IMR-90 (cell line): Measurements from ENCODE around the gene FES. TPM values are rescaled to one million over a fixed set of nuclear protein-coding genes. Genes with fewer than 3 reads are reported as not detected.
A peak's percentile ranks its signal among the peaks of the same experiment; 100 is the strongest.

ENCODE experiments used
- ATAC-seq: fragments of 200-7000 bp; cut with Tn5 transposase; 2 replicates; pipeline ENCODE4 v1.9.1; 2020; ENCODE audit warnings: low read depth, mild to moderate bottlenecking, moderate library complexity
- BruUV-seq: library from RNA; stranded (reverse); fragments of 400-500 nt; replicated peaks from 2 replicates; lab custom pipeline; 2021; lab: Mats Ljungman, UMichigan
- CTCF ChIA-PET: fragments of 300-600 bp; formaldehyde crosslinking; extraction: SDS; loops from one replicate; lab custom pipeline; 2021; ENCODE audit warnings: antibody characterized with exemption; lab: Yijun Ruan, JAX
- POLR2A ChIA-PET: fragments of 300-600 bp; sonication (Branson Sonifier 250); formaldehyde crosslinking; loops from one replicate; lab custom pipeline; 2022; ENCODE audit warnings: antibody characterized with exemption; ENCODE audit not compliant: unreplicated experiment; lab: Charles Lee
- DNase-seq: peaks from one replicate; pipeline ENCODE4 v3.0.0; 2013
- H2AFZ ChIP-seq: replicated peaks from 2 replicates; pipeline ENCODE3; 2013; ENCODE audit warnings: low read length, mild to moderate bottlenecking; ENCODE audit not compliant: poor library complexity
- H2AK5ac ChIP-seq: 2 replicates; pipeline ENCODE4 v1.6.1; 2013; ENCODE audit warnings: low read depth, low read length, inconsistent platforms
- H2AK9ac ChIP-seq: replicated peaks from 2 replicates; pipeline ENCODE3; 2013; ENCODE audit warnings: mild to moderate bottlenecking, low read depth, low read length, moderate library complexity; ENCODE audit not compliant: poor library complexity
- H2BK120ac ChIP-seq: 2 replicates; pipeline ENCODE4 v1.6.1; 2013; ENCODE audit warnings: low read depth, low read length, inconsistent platforms
- H2BK15ac ChIP-seq: 3 replicates; pipeline ENCODE4 v1.6.1; 2013; ENCODE audit warnings: low read depth, low read length, inconsistent platforms
- H2BK20ac ChIP-seq: 2 replicates; pipeline ENCODE4 v1.6.1; 2013; ENCODE audit warnings: low read depth, mild to moderate bottlenecking, inconsistent platforms, low read length, moderate library complexity
- H2BK5ac ChIP-seq: 2 replicates; pipeline ENCODE4 v1.6.1; 2013; ENCODE audit warnings: mild to moderate bottlenecking, low read depth, low read length, inconsistent platforms; ENCODE audit not compliant: poor library complexity, severe bottlenecking
- H3K14ac ChIP-seq: replicated peaks from 2 replicates; pipeline ENCODE4 v1.6.1; 2013; ENCODE audit warnings: low read depth, low read length, inconsistent platforms
- H3K18ac ChIP-seq: 2 replicates; pipeline ENCODE4 v1.6.1; 2013; ENCODE audit warnings: low read depth, low read length, control low read depth
- H3K23ac ChIP-seq: 2 replicates; pipeline ENCODE4 v1.6.1; 2013; ENCODE audit warnings: low read depth, low read length, inconsistent platforms
- H3K27ac ChIP-seq: 2 replicates; pipeline ENCODE4 v1.5.1; 2013; ENCODE audit warnings: mild to moderate bottlenecking, control low read depth, low read length; ENCODE audit not compliant: insufficient read depth
- H3K27me3 ChIP-seq: 2 replicates; pipeline ENCODE4 v1.6.1; 2013; ENCODE audit warnings: low read length; ENCODE audit not compliant: control insufficient read depth, insufficient read depth
- H3K36me3 ChIP-seq: 2 replicates; pipeline ENCODE4 v1.6.1; 2013; ENCODE audit warnings: low read length, mixed read lengths; ENCODE audit not compliant: control insufficient read depth, insufficient read depth
- H3K4ac ChIP-seq: 2 replicates; pipeline ENCODE4 v1.6.1; 2013; ENCODE audit warnings: low read depth, low read length, inconsistent platforms
- H3K4me1 ChIP-seq: 2 replicates; pipeline ENCODE4 v1.6.1; 2013; ENCODE audit warnings: low read length, mixed read lengths; ENCODE audit not compliant: control insufficient read depth, insufficient read depth
- H3K4me2 ChIP-seq: 2 replicates; pipeline ENCODE4 v1.6.1; 2013; ENCODE audit warnings: low read depth, mild to moderate bottlenecking, control low read depth, low read length, moderate library complexity
- H3K4me3 ChIP-seq: 2 replicates; pipeline ENCODE4 v1.5.1; 2013; ENCODE audit warnings: low read depth, mild to moderate bottlenecking, control low read depth, low read length, moderate library complexity; ENCODE audit not compliant: insufficient read depth
- H3K56ac ChIP-seq: 2 replicates; pipeline ENCODE4 v1.6.1; 2013; ENCODE audit warnings: low read length, inconsistent platforms; ENCODE audit not compliant: insufficient read depth; ENCODE audit errors: extremely low read depth
- H3K79me1 ChIP-seq, 2 experiments: 2 replicates each; pipeline ENCODE4 v1.6.1; 2013; ENCODE audit warnings: low read length in 2 of 2, inconsistent platforms in 1 of 2, low read depth in 1 of 2
- H3K9ac ChIP-seq: 2 replicates; pipeline ENCODE4 v1.6.1; 2013; ENCODE audit warnings: low read depth, low read length, control low read depth
- H3K9me1 ChIP-seq: 2 replicates; pipeline ENCODE4 v1.6.1; 2013; ENCODE audit warnings: low read length, inconsistent platforms; ENCODE audit not compliant: insufficient read depth
- H3K9me3 ChIP-seq: 2 replicates; pipeline ENCODE4 v1.6.1; 2013; ENCODE audit warnings: low read length; ENCODE audit not compliant: control insufficient read depth, insufficient read depth
- H4K20me1 ChIP-seq: 2 replicates; pipeline ENCODE4 v1.6.1; 2013; ENCODE audit warnings: low read length, inconsistent platforms; ENCODE audit not compliant: insufficient read depth
- H4K5ac ChIP-seq: 2 replicates; pipeline ENCODE4 v1.6.1; 2013; ENCODE audit warnings: mild to moderate bottlenecking, low read depth, low read length, control low read depth
- H4K8ac ChIP-seq, 2 experiments: 2 replicates each; pipeline ENCODE4 v1.6.1; 2013; ENCODE audit warnings: low read depth in 2 of 2, low read length in 2 of 2, control low read depth in 1 of 2, inconsistent platforms in 1 of 2
- H4K91ac ChIP-seq: 2 replicates; pipeline ENCODE4 v1.6.1; 2013; ENCODE audit warnings: low read depth, low read length, inconsistent platforms; ENCODE audit not compliant: insufficient read depth
- BHLHE40 ChIP-seq: fragments of 150-350 bp; IDR thresholded peaks from 2 replicates; pipeline ENCODE4 v1.6.1; 2016; ENCODE audit warnings: mild to moderate bottlenecking, low read depth, low read length
- CEBPB ChIP-seq: IDR thresholded peaks from 2 replicates; pipeline ENCODE4 v1.6.1; 2012; ENCODE audit warnings: low read depth, low read length, improper control_type of control experiment
- CHD1 ChIP-seq: IDR thresholded peaks from 2 replicates; pipeline ENCODE4 v1.6.1; 2012; ENCODE audit warnings: low read depth, low read length, improper control_type of control experiment
- ELK1 ChIP-seq: fragments of 150-350 bp; IDR thresholded peaks from 2 replicates; pipeline ENCODE4 v1.6.1; 2016; ENCODE audit warnings: low read depth, mild to moderate bottlenecking, low read length, moderate library complexity, borderline replicate concordance
- MAFK ChIP-seq: IDR thresholded peaks from 2 replicates; pipeline ENCODE4 v1.6.1; 2012; ENCODE audit warnings: low read depth, low read length, improper control_type of control experiment
- MAZ ChIP-seq: IDR thresholded peaks from 2 replicates; pipeline ENCODE4 v1.6.1; 2012; ENCODE audit warnings: low read depth, mild to moderate bottlenecking, low read length, improper control_type of control experiment, moderate library complexity, borderline replicate concordance
- MXI1 ChIP-seq: IDR thresholded peaks from 2 replicates; pipeline ENCODE4 v1.6.1; 2012; ENCODE audit warnings: low read depth, mild to moderate bottlenecking, low read length, moderate library complexity, borderline replicate concordance
- RAD21 ChIP-seq: IDR thresholded peaks from 2 replicates; pipeline ENCODE4 v1.6.1; 2012; ENCODE audit warnings: low read length, improper control_type of control experiment
- RCOR1 ChIP-seq: IDR thresholded peaks from 2 replicates; pipeline ENCODE4 v1.6.1; 2012; ENCODE audit warnings: mild to moderate bottlenecking, low read length, improper control_type of control experiment; ENCODE audit not compliant: insufficient replicate concordance
- RFX5 ChIP-seq: IDR thresholded peaks from 2 replicates; pipeline ENCODE4 v1.8.0; 2012; ENCODE audit warnings: low read depth, mild to moderate bottlenecking, low read length, moderate library complexity
- SMC3 ChIP-seq: fragments of 150-350 bp; IDR thresholded peaks from 2 replicates; pipeline ENCODE4 v1.6.1; 2016; ENCODE audit warnings: low read depth, mild to moderate bottlenecking, antibody characterized with exemption, low read length, moderate library complexity
- WGBS, 2 experiments: methylation state at CpG; one replicate each; pipeline versions ENCODE4 v1.1.5 to v1.1.7; 2013; ENCODE audit warnings: missing lambda C conversion rate in 2 of 2; ENCODE audit not compliant: insufficient read length in 1 of 2; ENCODE audit errors: extremely low coverage in 2 of 2; 5-methylcytosine and 5-hydroxymethylcytosine counted together
- dilution Hi-C: fragments of 300-500 bp; cut with HindIII; formaldehyde crosslinking; loops from one replicate; pipeline ENCODE4 v1.14.3; 2018; ENCODE audit warnings: low sequenced_read_pairs; ENCODE audit not compliant: unreplicated experiment
- in situ Hi-C: fragments of 300-500 bp; cut with MboI; formaldehyde crosslinking; loops from 3 replicates; pipeline ENCODE4 v1.14.3; 2019; ENCODE audit warnings: low sequenced_read_pairs, inconsistent platforms, mixed read lengths
- intact Hi-C: fragments of 100-400 bp; cut with micrococcal nuclease; formaldehyde crosslinking; loops from 2 replicates; pipeline ENCODE4 v1.10.0; 2022
- polyA plus RNA-seq, 3 experiments: library from polyadenylated mRNA; depleted of rRNA; stranded (reverse); fragments of >200 nt; gene quantifications; 2 replicates each; pipeline ENCODE4 v1.2.3, GENCODE V29; 2012; ENCODE audit warnings: low replicate concordance in 1 of 3
- total RNA-seq: library from RNA; depleted of rRNA; stranded (reverse); fragments of >200 nt; gene quantifications from 2 replicates; pipeline ENCODE4 v1.2.3, GENCODE V29; 2012

The FES gene
- total and polyA plus RNA-seq, 2 of the 4 experiments (the other 2 are of a cell fraction) = 10.5 to 11.7 TPM

DNA sequence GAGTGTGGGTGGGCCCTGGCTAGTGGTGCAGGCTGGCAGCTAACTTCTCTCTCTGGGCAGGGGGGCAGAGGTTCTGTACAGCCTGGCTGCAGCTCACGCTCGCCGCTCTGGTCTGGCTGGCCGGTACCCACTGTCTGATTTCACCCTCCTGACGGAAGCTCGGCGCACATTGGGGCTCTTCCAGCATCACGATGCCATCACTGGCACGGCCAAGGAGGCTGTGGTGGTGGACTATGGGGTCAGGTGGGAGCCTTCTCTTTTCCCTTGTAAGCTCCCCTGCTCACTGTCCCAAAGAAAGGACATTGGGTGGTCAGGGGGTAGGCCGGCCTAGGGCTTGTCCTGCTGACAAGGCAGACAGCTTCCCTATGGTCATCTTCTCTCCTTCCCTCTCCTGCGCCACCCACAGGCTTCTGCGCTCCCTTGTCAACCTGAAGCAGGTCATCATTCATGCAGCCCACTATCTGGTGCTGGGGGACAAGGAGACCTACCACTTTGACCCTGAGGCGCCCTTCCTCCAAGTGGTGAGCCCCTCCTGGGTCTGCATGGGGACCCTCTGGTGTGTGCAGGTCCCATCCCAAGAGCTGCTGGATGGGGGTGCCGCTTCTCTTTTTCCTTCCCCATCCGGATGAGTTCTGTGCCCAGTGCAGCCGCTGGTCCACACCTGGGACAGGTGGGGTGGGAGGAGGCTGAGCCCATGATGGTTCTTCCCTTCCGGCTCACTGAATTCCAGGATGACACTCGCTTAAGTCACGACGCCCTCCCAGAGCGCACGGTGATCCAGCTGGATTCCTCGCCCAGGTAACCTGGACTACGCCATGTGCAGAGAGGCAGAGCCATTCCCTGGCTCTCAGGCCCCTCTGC is 26.4 kb downstream of the FES start:
- Histone ChIP-seq H3K56ac (no peak overlapping the region), H2BK5ac (no peak overlapping the region), H3K9me1 (peaks cover 2% of the 10 kb centered on the region; the same call in 1 of the 2 replicates), H4K91ac (no peak overlapping the region), H2BK15ac (no peak overlapping the region), H3K27ac (no peak overlapping the region), H3K23ac (no peak overlapping the region), H2BK120ac (no peak overlapping the region), H2AK5ac (no peak overlapping the region), H3K14ac (no peak overlapping the region), H2BK20ac (no peak overlapping the region), H3K4me1 (peaks cover 3% of the 10 kb centered on the region; the same call in 1 of the 2 replicates), H3K18ac (no peak overlapping the region), H3K4me3 (no peak overlapping the region), H4K8ac (no peak overlapping the region), H3K4ac (no peak overlapping the region), H3K9ac (no peak overlapping the region), H3K4me2 (no peak overlapping the region), H3K9me3 (no peaks in the 10 kb centered on the region), H2AK9ac (no peak overlapping the region), H4K5ac (no peak overlapping the region), H3K79me1 (no peaks in the 10 kb centered on the region), H3K27me3 (no peaks in the 10 kb centered on the region), H3K36me3 (peaks cover 53% of the 10 kb centered on the region), H2AFZ (no peak overlapping the region), H4K20me1 (no peaks in the 10 kb centered on the region)
- no peak for TF ChIP-seq RAD21
- TF ChIP-seq BHLHE40 = no peak
- no peak for TF ChIP-seq RCOR1
- TF ChIP-seq ELK1 = no peak
- TF ChIP-seq MXI1 = no peak
- no peak for TF ChIP-seq SMC3
- TF ChIP-seq MAFK = no peak
- TF ChIP-seq MAZ = no peak
- TF ChIP-seq CEBPB = no peak
- TF ChIP-seq RFX5 = no peak
- no peak for TF ChIP-seq CHD1
- POLR2A ChIA-PET = no interaction called here
- DNase-seq = no peak
- intact Hi-C loops = no loop called here
- dilution Hi-C loops = no loop called here
- CTCF ChIA-PET = no interaction called here
- no peak for ATAC-seq
- in situ Hi-C loops = no loop called here
- 99% methylated on average over 7 of the region's 24 CpGs; no CpG with 5 or more reads in 1 of the 2 experiments for WGBS, 2 experiments
- BruUV-seq = TSS peak; percentile 62
